GM12878 (cell line): ENCODE results near the gene HNRNPH1. TPM values are rescaled to one million over a fixed set of nuclear protein-coding genes. Genes with fewer than 3 reads are reported as not detected.

Experiments used
- polyA plus RNA-seq, 11 experiments: library from polyadenylated mRNA; depleted of rRNA in 4 of 11; unstranded in 6 of 11; stranded (reverse) in 5 of 11; fragments of >200 nt; fragmentation: Nextera tagmentation in 4 of 11; fragmentation: Illumina TruSeq in 1 of 11; extraction: Ambion mirVana in 4 of 11; extraction: Trizol in 1 of 11; gene quantifications; 1 replicate in 1 of 11; 2 replicates in 10 of 11; pipeline versions ENCODE4 v1.2.1 to v1.2.3, GENCODE V29; 2011 to 2016; ENCODE audit warnings: inconsistent platforms in 2 of 11, missing spikeins in 2 of 11, low read depth in 1 of 11
- small RNA-seq: library from RNA; depleted of rRNA; stranded (forward); fragments of <200 nt; gene quantifications from one replicate; pipeline ENCODE3, GENCODE V24; 2014
- total RNA-seq, 4 experiments: library from RNA; depleted of rRNA in 3 of 4; stranded (reverse); fragments of >200 nt in 3 of 4; fragmentation: Illumina TruSeq in 1 of 4; extraction: Trizol in 1 of 4; gene quantifications; 2 replicates each; pipeline versions ENCODE4 v1.2.1 to v1.2.3, GENCODE V29; 2013 to 2021

The HNRNPH1 gene
- total and polyA plus RNA-seq, 10 of the 15 experiments (the other 5 are each of a cell fraction or from before 2014, with no cell fraction given) = 184 to 780 (median 690) TPM

Small RNA genes lying within 50 kb of the gene (small RNA-seq; reads per million reads assigned to genes)
- gene RF00017 = not detected

Other genes starting within 250 kb of the HNRNPH1 start
Only the 7 nearest of the 8 such genes appear.
- gene RUFY1, start 73.1 kb downstream of the HNRNPH1 start, total RNA-seq (2014; rRNA removed) = 27.0 and 28.4 TPM in 2 replicates
- 22.7 and 26.3 TPM in 2 replicates for gene RUFY1, start 73.1 kb downstream of the HNRNPH1 start, total RNA-seq (2014; rRNA removed; fragmentation: Illumina TruSeq; extraction: Trizol)
- gene RUFY1, start 73.1 kb downstream of the HNRNPH1 start, total RNA-seq (2021) = 28.8 and 36.3 TPM in 2 replicates
- 18.4 and 19.2 TPM in 2 replicates for gene RUFY1, start 73.1 kb downstream of the HNRNPH1 start, polyA plus RNA-seq (2011; rRNA removed)
- 22.8 and 26.2 TPM in 2 replicates for gene RUFY1, start 73.1 kb downstream of the HNRNPH1 start, polyA plus RNA-seq (2014; fragmentation: Illumina TruSeq; extraction: Trizol)
- gene RUFY1, start 73.1 kb downstream of the HNRNPH1 start, polyA plus RNA-seq (2014; fragmentation: Nextera tagmentation; extraction: Ambion mirVana) = 1 to 10 TPM; 5.7 to 8.1 TPM
- gene RUFY1, start 73.1 kb downstream of the HNRNPH1 start, polyA plus RNA-seq (2014; rRNA removed) = 26.7 and 27.2 TPM in 2 replicates
- gene RUFY1, start 73.1 kb downstream of the HNRNPH1 start, polyA plus RNA-seq (2016; fragmentation: Nextera tagmentation; extraction: Ambion mirVana) = 10 to 100 TPM; 23.6 to 25.4 TPM
- gene CBY3, start 57.4 kb upstream of the HNRNPH1 start, total RNA-seq (2014; rRNA removed) = 0.56 and 0.93 TPM in 2 replicates
- gene CBY3, start 57.4 kb upstream of the HNRNPH1 start, total RNA-seq (2014; rRNA removed; fragmentation: Illumina TruSeq; extraction: Trizol) = not detected in 2 replicates
- gene CBY3, start 57.4 kb upstream of the HNRNPH1 start, total RNA-seq (2021) = not detected in 2 replicates
- gene CBY3, start 57.4 kb upstream of the HNRNPH1 start, polyA plus RNA-seq (2011; rRNA removed) = 0.10 TPM in 1 of 2 replicates, not detected in the other
- gene CBY3, start 57.4 kb upstream of the HNRNPH1 start, polyA plus RNA-seq (2014; fragmentation: Illumina TruSeq; extraction: Trizol) = not detected in 2 replicates
- gene CBY3, start 57.4 kb upstream of the HNRNPH1 start, polyA plus RNA-seq (2014; fragmentation: Nextera tagmentation; extraction: Ambion mirVana) = not detected
- gene CBY3, start 57.4 kb upstream of the HNRNPH1 start, polyA plus RNA-seq (2014; rRNA removed) = 0.18 and 0.25 TPM in 2 replicates
- gene CBY3, start 57.4 kb upstream of the HNRNPH1 start, polyA plus RNA-seq (2016; fragmentation: Nextera tagmentation; extraction: Ambion mirVana) = 1 to 10 TPM in 1 of 2 experiments, under 1 TPM in 1; 0.47 to 1.2 TPM
- 259 and 322 TPM in 2 replicates for gene CANX, start 75.3 kb upstream of the HNRNPH1 start, total RNA-seq (2014; rRNA removed)
- 416 and 430 TPM in 2 replicates for gene CANX, start 75.3 kb upstream of the HNRNPH1 start, total RNA-seq (2014; rRNA removed; fragmentation: Illumina TruSeq; extraction: Trizol)
- gene CANX, start 75.3 kb upstream of the HNRNPH1 start, total RNA-seq (2021) = 550 and 555 TPM in 2 replicates
- gene CANX, start 75.3 kb upstream of the HNRNPH1 start, polyA plus RNA-seq (2011; rRNA removed) = 602 and 605 TPM in 2 replicates
- 393 and 480 TPM in 2 replicates for gene CANX, start 75.3 kb upstream of the HNRNPH1 start, polyA plus RNA-seq (2014; fragmentation: Illumina TruSeq; extraction: Trizol)
- 100 to 1,000 TPM in 1 of 2 experiments, 10 to 100 TPM in 1; 78.2 to 139 TPM for gene CANX, start 75.3 kb upstream of the HNRNPH1 start, polyA plus RNA-seq (2014; fragmentation: Nextera tagmentation; extraction: Ambion mirVana)
- 261 and 326 TPM in 2 replicates for gene CANX, start 75.3 kb upstream of the HNRNPH1 start, polyA plus RNA-seq (2014; rRNA removed)
- gene CANX, start 75.3 kb upstream of the HNRNPH1 start, polyA plus RNA-seq (2016; fragmentation: Nextera tagmentation; extraction: Ambion mirVana) = 100 to 1,000 TPM; 433 to 469 TPM
- gene MAML1, start 109.2 kb upstream of the HNRNPH1 start, total RNA-seq (2014; rRNA removed) = 9.1 and 16.4 TPM in 2 replicates
- gene MAML1, start 109.2 kb upstream of the HNRNPH1 start, total RNA-seq (2014; rRNA removed; fragmentation: Illumina TruSeq; extraction: Trizol) = 7.4 and 7.9 TPM in 2 replicates
- 23.1 and 23.9 TPM in 2 replicates for gene MAML1, start 109.2 kb upstream of the HNRNPH1 start, total RNA-seq (2021)
- 3.4 and 6.5 TPM in 2 replicates for gene MAML1, start 109.2 kb upstream of the HNRNPH1 start, polyA plus RNA-seq (2011; rRNA removed)
- gene MAML1, start 109.2 kb upstream of the HNRNPH1 start, polyA plus RNA-seq (2014; fragmentation: Illumina TruSeq; extraction: Trizol) = 13.8 and 17.2 TPM in 2 replicates
- 1 to 10 TPM in 1 of 2 experiments, under 1 TPM in 1; 0.42 to 1.2 TPM for gene MAML1, start 109.2 kb upstream of the HNRNPH1 start, polyA plus RNA-seq (2014; fragmentation: Nextera tagmentation; extraction: Ambion mirVana)
- gene MAML1, start 109.2 kb upstream of the HNRNPH1 start, polyA plus RNA-seq (2014; rRNA removed) = 19.5 and 21.1 TPM in 2 replicates
- gene MAML1, start 109.2 kb upstream of the HNRNPH1 start, polyA plus RNA-seq (2016; fragmentation: Nextera tagmentation; extraction: Ambion mirVana) = 1 to 10 TPM; 7.0 to 7.1 TPM
- gene LTC4S, start 170.3 kb upstream of the HNRNPH1 start, total RNA-seq (2014; rRNA removed) = 1.1 and 1.8 TPM in 2 replicates
- not detected in 2 replicates for gene LTC4S, start 170.3 kb upstream of the HNRNPH1 start, total RNA-seq (2014; rRNA removed; fragmentation: Illumina TruSeq; extraction: Trizol)
- 2.0 and 3.6 TPM in 2 replicates for gene LTC4S, start 170.3 kb upstream of the HNRNPH1 start, total RNA-seq (2021)
- not detected in 2 replicates for gene LTC4S, start 170.3 kb upstream of the HNRNPH1 start, polyA plus RNA-seq (2011; rRNA removed)
- gene LTC4S, start 170.3 kb upstream of the HNRNPH1 start, polyA plus RNA-seq (2014; fragmentation: Illumina TruSeq; extraction: Trizol) = not detected in 2 replicates
- gene LTC4S, start 170.3 kb upstream of the HNRNPH1 start, polyA plus RNA-seq (2014; fragmentation: Nextera tagmentation; extraction: Ambion mirVana) = not detected
- gene LTC4S, start 170.3 kb upstream of the HNRNPH1 start, polyA plus RNA-seq (2014; rRNA removed) = 1.6 and 2.0 TPM in 2 replicates
- gene LTC4S, start 170.3 kb upstream of the HNRNPH1 start, polyA plus RNA-seq (2016; fragmentation: Nextera tagmentation; extraction: Ambion mirVana) = 1 to 10 TPM in 1 of 2 experiments, under 1 TPM in 1; 0.78 to 1.3 TPM
- gene MGAT4B, start 183.2 kb upstream of the HNRNPH1 start, total RNA-seq (2014; rRNA removed) = 44.7 and 46.0 TPM in 2 replicates
- 25.2 and 34.4 TPM in 2 replicates for gene MGAT4B, start 183.2 kb upstream of the HNRNPH1 start, total RNA-seq (2014; rRNA removed; fragmentation: Illumina TruSeq; extraction: Trizol)
- gene MGAT4B, start 183.2 kb upstream of the HNRNPH1 start, total RNA-seq (2021) = 66.2 and 82.5 TPM in 2 replicates
- 24.5 and 42.8 TPM in 2 replicates for gene MGAT4B, start 183.2 kb upstream of the HNRNPH1 start, polyA plus RNA-seq (2011; rRNA removed)
- gene MGAT4B, start 183.2 kb upstream of the HNRNPH1 start, polyA plus RNA-seq (2014; fragmentation: Illumina TruSeq; extraction: Trizol) = 27.2 and 33.3 TPM in 2 replicates
- under 1 TPM in 1 of 2 experiments, not detected in 1; 0.60 TPM for gene MGAT4B, start 183.2 kb upstream of the HNRNPH1 start, polyA plus RNA-seq (2014; fragmentation: Nextera tagmentation; extraction: Ambion mirVana)
- 59.3 and 69.7 TPM in 2 replicates for gene MGAT4B, start 183.2 kb upstream of the HNRNPH1 start, polyA plus RNA-seq (2014; rRNA removed)
- gene MGAT4B, start 183.2 kb upstream of the HNRNPH1 start, polyA plus RNA-seq (2016; fragmentation: Nextera tagmentation; extraction: Ambion mirVana) = 1 to 10 TPM; 7.6 to 8.3 TPM
- 127 and 138 TPM in 2 replicates for gene SQSTM1, start 197.2 kb upstream of the HNRNPH1 start, total RNA-seq (2014; rRNA removed)
- 43.7 and 45.0 TPM in 2 replicates for gene SQSTM1, start 197.2 kb upstream of the HNRNPH1 start, total RNA-seq (2014; rRNA removed; fragmentation: Illumina TruSeq; extraction: Trizol)
- gene SQSTM1, start 197.2 kb upstream of the HNRNPH1 start, total RNA-seq (2021) = 105 and 106 TPM in 2 replicates
- gene SQSTM1, start 197.2 kb upstream of the HNRNPH1 start, polyA plus RNA-seq (2011; rRNA removed) = 33.6 and 53.8 TPM in 2 replicates
- 23.8 and 54.0 TPM in 2 replicates for gene SQSTM1, start 197.2 kb upstream of the HNRNPH1 start, polyA plus RNA-seq (2014; fragmentation: Illumina TruSeq; extraction: Trizol)
- gene SQSTM1, start 197.2 kb upstream of the HNRNPH1 start, polyA plus RNA-seq (2014; fragmentation: Nextera tagmentation; extraction: Ambion mirVana) = 1 to 10 TPM; 6.3 to 8.1 TPM
- gene SQSTM1, start 197.2 kb upstream of the HNRNPH1 start, polyA plus RNA-seq (2014; rRNA removed) = 70.1 and 75.3 TPM in 2 replicates
- 100 to 1,000 TPM; 117 to 127 TPM for gene SQSTM1, start 197.2 kb upstream of the HNRNPH1 start, polyA plus RNA-seq (2016; fragmentation: Nextera tagmentation; extraction: Ambion mirVana)